Measurements from ENCODE around the gene RFC4. TPM values are rescaled to one million over a fixed set of nuclear protein-coding genes. Genes with fewer than 3 reads are reported as not detected.
A peak's percentile ranks its signal among the peaks of the same experiment; 100 is the strongest.
"Not testable (repeated sequence)": the region's sequence is repeated elsewhere in the genome, so short reads cannot be mapped to it uniquely, and the experiment has no call there.

RFC4 gene
- total RNA-seq, 1 experiment from 2014 or later = 70.7 TPM

- in situ Hi-C loops (cut with HindIII; ENCODE audit: low pct_unique_long_range_greater_than_20kb, low sequenced_read_pairs) = no loop called here
These were observed 949 bp upstream of the RFC4 start for GRCh38 chr3:186807231-186807630.

GRCh38 chr3:186803447-186803846, 2.8 kb downstream of the RFC4 start:
- DNase-seq (ENCODE audit: low read depth, low spot score); POLR2A ChIA-PET; H3K9me3 ChIP-seq (ENCODE audit: control insufficient read depth, insufficient read depth, low read depth, low read length); in situ Hi-C loops (cut with HindIII; ENCODE audit: low pct_unique_long_range_greater_than_20kb, low sequenced_read_pairs); BruUV-seq (replicated peaks); H3K27me3 ChIP-seq (ENCODE audit: control insufficient read depth, insufficient read depth, low read length); intact Hi-C loops (cut with micrococcal nuclease; ENCODE audit: unreplicated experiment); ATAC-seq; H3K27ac ChIP-seq (ENCODE audit: low read length); H3K4me3 ChIP-seq (ENCODE audit: low read depth in 2 of 2, low read length in 2 of 2); CTCF ChIA-PET: not testable (repeated sequence)
- H3K36me3 ChIP-seq (ENCODE audit: control insufficient read depth, insufficient read depth, low read length) = peaks cover 18% of the 10 kb centered on the region
- H3K4me1 ChIP-seq (ENCODE audit: control insufficient read depth, insufficient read depth, low read length) = peaks cover 15% of the 10 kb centered on the region

More at GRCh38 chr3:186807231-186807630, 949 bp upstream of the RFC4 start:
- peaks cover 5% of the 10 kb centered on the region for H3K36me3 ChIP-seq (ENCODE audit: control insufficient read depth, insufficient read depth, low read length)
- TF ChIP-seq CTCF (IDR thresholded peaks at IDR 0.05) (no peak), POLR2AphosphoS5 (IDR thresholded peaks at IDR 0.05; ENCODE audit: low read depth, low read length) (no peak), REST (IDR thresholded peaks at IDR 0.05; ENCODE audit: insufficient read depth in 1 of 2, low read depth in 2 of 2, low read length in 1 of 2) (no peak), TCF7L2 (IDR thresholded peaks at IDR 0.05; ENCODE audit: low read depth, low read length) (no peak), SIN3A (IDR thresholded peaks at IDR 0.05; ENCODE audit: borderline replicate concordance, insufficient read depth, low read depth, low read length) (no peak)
- CTCF ChIA-PET = no interaction called here
- intact Hi-C loops (cut with micrococcal nuclease; ENCODE audit: unreplicated experiment) = no loop called here
- H3K27ac ChIP-seq (ENCODE audit: low read length) = peak overlapping the region; percentile 85
- no peak for DNase-seq (ENCODE audit: low read depth, low spot score)
- POLR2A ChIA-PET = no interaction called here
- no peak for ATAC-seq
- H3K4me3 ChIP-seq (ENCODE audit: low read depth in 2 of 2, low read length in 2 of 2) = peak overlapping the region; percentile 60 to 85
- peaks cover 15% of the 10 kb centered on the region for H3K4me1 ChIP-seq (ENCODE audit: control insufficient read depth, insufficient read depth, low read length)
- BruUV-seq (replicated peaks) = no TSS peak
- H3K27me3 ChIP-seq (ENCODE audit: control insufficient read depth, insufficient read depth, low read length) = no peaks in the 10 kb centered on the region
- no peaks in the 10 kb centered on the region for H3K9me3 ChIP-seq (ENCODE audit: control insufficient read depth, insufficient read depth, low read depth, low read length)

GRCh38 chr3:186802701-186803100, 3.6 kb downstream of the RFC4 start:
- Histone ChIP-seq H3K36me3 (ENCODE audit: control insufficient read depth, insufficient read depth, low read length) (peaks cover 19% of the 10 kb centered on the region), H3K27ac (ENCODE audit: low read length) (no peak overlapping the region), H3K27me3 (ENCODE audit: control insufficient read depth, insufficient read depth, low read length) (no peaks in the 10 kb centered on the region), H3K4me3 (ENCODE audit: low read depth in 2 of 2, low read length in 2 of 2) (no peak overlapping the region), H3K4me1 (ENCODE audit: control insufficient read depth, insufficient read depth, low read length) (peaks cover 15% of the 10 kb centered on the region), H3K9me3 (ENCODE audit: control insufficient read depth, insufficient read depth, low read depth, low read length) (no peaks in the 10 kb centered on the region)
- CTCF ChIA-PET = no interaction called here
- BruUV-seq (replicated peaks) = no TSS peak
- POLR2A ChIA-PET = interaction anchor here (0.6 kb wide), 1 partner anchor 193 kb away, joined by 3 read pairs; no protein-coding TSS in a partner anchor
- no peak for ATAC-seq
- TF ChIP-seq SIN3A (IDR thresholded peaks at IDR 0.05; ENCODE audit: borderline replicate concordance, insufficient read depth, low read depth, low read length) (no peak), CTCF (IDR thresholded peaks at IDR 0.05) (no peak), POLR2AphosphoS5 (IDR thresholded peaks at IDR 0.05; ENCODE audit: low read depth, low read length) (no peak), TCF7L2 (IDR thresholded peaks at IDR 0.05; ENCODE audit: low read depth, low read length) (no peak), REST (IDR thresholded peaks at IDR 0.05; ENCODE audit: insufficient read depth in 1 of 2, low read depth in 2 of 2, low read length in 1 of 2) (no peak)
- in situ Hi-C loops (cut with HindIII; ENCODE audit: low pct_unique_long_range_greater_than_20kb, low sequenced_read_pairs) = no loop called here
- intact Hi-C loops (cut with micrococcal nuclease; ENCODE audit: unreplicated experiment) = no loop called here
- DNase-seq (ENCODE audit: low read depth, low spot score) = no peak

All from Panc1 (cell line).